Stimulated activated CD4-positive, alpha-beta T cell treated with anti-CD3 and anti-CD28 coated beads, Interleukin-4, amount 100 ng/mL, for 24 hours (primary cell): ENCODE measurements around the gene CX3CR1.
"Not testable (repeated sequence)": the region's sequence is repeated elsewhere in the genome, so short reads cannot be mapped to it uniquely, and the experiment has no call there.

Experiments
- DNase-seq: peaks from one replicate; pipeline ENCODE4 v3.0.0-alpha.2; 2020

CX3CR1 gene

GRCh38 chr3:39264053-39264452 lies 15.8 kb downstream of the CX3CR1 start:
- no peak for DNase-seq

- DNase-seq, result no peak
These were observed 16.3 kb downstream of the CX3CR1 start for GRCh38 chr3:39263576-39263975.

GRCh38 chr3:39262846-39263245 lies 17.0 kb downstream of the CX3CR1 start:
- no peak for DNase-seq

GRCh38 chr3:39261726-39262125 lies 18.1 kb downstream of the CX3CR1 start:
- DNase-seq, result no peak

GRCh38 chr3:39260957-39261356 lies 18.9 kb downstream of the CX3CR1 start:
- DNase-seq, result peak; percentile 55

GRCh38 chr3:39260318-39260717 lies 19.5 kb downstream of the CX3CR1 start:
- no peak for DNase-seq

- peak; percentile 33 for DNase-seq
These were observed 24.1 kb downstream of the CX3CR1 start for GRCh38 chr3:39255503-39256325.

- no peak for DNase-seq
These were observed 24.9 kb downstream of the CX3CR1 start for GRCh38 chr3:39254806-39255449.

- DNase-seq, result no peak
These were observed 28.3 kb downstream of the CX3CR1 start for GRCh38 chr3:39251576-39251975.

GRCh38 chr3:39250116-39250747 lies 29.6 kb downstream of the CX3CR1 start:
- DNase-seq, result no peak

- DNase-seq, result no peak
These were observed 30.3 kb downstream of the CX3CR1 start for GRCh38 chr3:39249453-39250115.

- DNase-seq, result no peak
These were observed 38.3 kb downstream of the CX3CR1 start for GRCh38 chr3:39241561-39241960.

GRCh38 chr3:39237027-39237426 lies 42.8 kb downstream of the CX3CR1 start:
- no peak for DNase-seq

GRCh38 chr3:39234651-39235050 lies 45.2 kb downstream of the CX3CR1 start:
- peak; percentile 10 for DNase-seq

- DNase-seq, result no peak
These were observed 47.0 kb downstream of the CX3CR1 start for GRCh38 chr3:39232859-39233258.

- no peak for DNase-seq
These were observed 49.4 kb downstream of the CX3CR1 start for GRCh38 chr3:39230453-39230852.

GRCh38 chr3:39228496-39228895 lies 51.3 kb downstream of the CX3CR1 start:
- DNase-seq, result no peak

GRCh38 chr3:39227596-39227995 lies 52.2 kb downstream of the CX3CR1 start:
- not testable (repeated sequence) for DNase-seq

- DNase-seq, result no peak
These were observed 53.6 kb downstream of the CX3CR1 start for GRCh38 chr3:39226106-39226741.

GRCh38 chr3:39224288-39224687 lies 55.5 kb downstream of the CX3CR1 start:
- no peak for DNase-seq

GRCh38 chr3:39222939-39223338 lies 56.9 kb downstream of the CX3CR1 start:
- DNase-seq, result no peak

- DNase-seq, result no peak
These were observed 57.4 kb downstream of the CX3CR1 start for GRCh38 chr3:39222462-39222861.

- DNase-seq, result no peak
These were observed 58.7 kb downstream of the CX3CR1 start for GRCh38 chr3:39221141-39221530.
